ENCODE measurements around the gene ZNF638.
A peak's percentile ranks its signal among the peaks of the same experiment; 100 is the strongest.
"Not testable (repeated sequence)": the region's sequence is repeated elsewhere in the genome, so short reads cannot be mapped to it uniquely, and the experiment has no call there.

ZNF638 gene, protein sequence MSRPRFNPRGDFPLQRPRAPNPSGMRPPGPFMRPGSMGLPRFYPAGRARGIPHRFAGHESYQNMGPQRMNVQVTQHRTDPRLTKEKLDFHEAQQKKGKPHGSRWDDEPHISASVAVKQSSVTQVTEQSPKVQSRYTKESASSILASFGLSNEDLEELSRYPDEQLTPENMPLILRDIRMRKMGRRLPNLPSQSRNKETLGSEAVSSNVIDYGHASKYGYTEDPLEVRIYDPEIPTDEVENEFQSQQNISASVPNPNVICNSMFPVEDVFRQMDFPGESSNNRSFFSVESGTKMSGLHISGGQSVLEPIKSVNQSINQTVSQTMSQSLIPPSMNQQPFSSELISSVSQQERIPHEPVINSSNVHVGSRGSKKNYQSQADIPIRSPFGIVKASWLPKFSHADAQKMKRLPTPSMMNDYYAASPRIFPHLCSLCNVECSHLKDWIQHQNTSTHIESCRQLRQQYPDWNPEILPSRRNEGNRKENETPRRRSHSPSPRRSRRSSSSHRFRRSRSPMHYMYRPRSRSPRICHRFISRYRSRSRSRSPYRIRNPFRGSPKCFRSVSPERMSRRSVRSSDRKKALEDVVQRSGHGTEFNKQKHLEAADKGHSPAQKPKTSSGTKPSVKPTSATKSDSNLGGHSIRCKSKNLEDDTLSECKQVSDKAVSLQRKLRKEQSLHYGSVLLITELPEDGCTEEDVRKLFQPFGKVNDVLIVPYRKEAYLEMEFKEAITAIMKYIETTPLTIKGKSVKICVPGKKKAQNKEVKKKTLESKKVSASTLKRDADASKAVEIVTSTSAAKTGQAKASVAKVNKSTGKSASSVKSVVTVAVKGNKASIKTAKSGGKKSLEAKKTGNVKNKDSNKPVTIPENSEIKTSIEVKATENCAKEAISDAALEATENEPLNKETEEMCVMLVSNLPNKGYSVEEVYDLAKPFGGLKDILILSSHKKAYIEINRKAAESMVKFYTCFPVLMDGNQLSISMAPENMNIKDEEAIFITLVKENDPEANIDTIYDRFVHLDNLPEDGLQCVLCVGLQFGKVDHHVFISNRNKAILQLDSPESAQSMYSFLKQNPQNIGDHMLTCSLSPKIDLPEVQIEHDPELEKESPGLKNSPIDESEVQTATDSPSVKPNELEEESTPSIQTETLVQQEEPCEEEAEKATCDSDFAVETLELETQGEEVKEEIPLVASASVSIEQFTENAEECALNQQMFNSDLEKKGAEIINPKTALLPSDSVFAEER (N-terminal part only)

DNA sequence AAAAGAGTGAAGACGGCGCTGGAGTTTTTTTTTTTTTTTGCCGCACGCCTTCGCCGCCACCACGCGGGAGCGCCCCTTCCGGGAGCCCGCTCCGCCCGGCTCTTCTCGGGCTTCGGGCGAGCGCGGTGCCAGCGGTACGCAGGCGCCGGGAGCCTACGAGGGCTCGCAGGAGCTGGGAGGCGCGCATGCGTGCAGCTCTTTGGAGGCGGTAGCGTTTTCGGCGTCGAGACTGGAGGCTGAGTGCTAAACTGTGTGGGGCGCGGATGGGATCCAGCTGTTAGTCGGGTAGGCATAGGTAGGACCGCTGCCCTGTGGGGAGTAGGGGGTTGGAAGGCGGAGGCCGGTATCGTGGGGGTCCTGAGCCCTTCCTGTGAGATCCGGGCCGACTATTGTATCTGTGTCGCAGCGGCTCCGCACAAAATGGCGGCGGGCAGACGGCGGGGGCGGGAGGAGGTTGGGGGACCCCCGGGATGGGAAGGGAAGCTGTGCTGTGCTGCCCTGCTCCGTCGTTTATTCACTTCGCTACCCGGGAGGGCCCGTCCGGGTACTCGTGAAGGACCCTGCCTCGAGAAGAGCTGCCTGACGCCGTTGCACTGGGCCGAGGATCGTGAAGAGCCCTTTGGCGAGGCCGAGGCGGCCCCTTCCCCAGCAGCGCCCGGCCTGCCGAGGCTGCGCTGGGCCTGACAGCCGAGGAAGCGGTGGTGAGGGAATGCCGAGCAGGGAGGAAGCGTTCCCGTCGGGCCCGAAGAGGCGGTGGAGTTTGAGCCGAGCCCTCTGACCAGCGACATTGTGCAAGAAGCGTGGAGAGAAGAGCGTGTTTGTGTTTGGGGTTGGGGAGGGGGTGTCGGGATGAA, at the start of gene ZNF638:
ZNF638 (plus strand) TSS at position 202 of the 854 bp plus-strand sequence. CDS start 17,173 bp downstream, outside the sequence.
- peak; percentile 87 for DNase-seq

DNA sequence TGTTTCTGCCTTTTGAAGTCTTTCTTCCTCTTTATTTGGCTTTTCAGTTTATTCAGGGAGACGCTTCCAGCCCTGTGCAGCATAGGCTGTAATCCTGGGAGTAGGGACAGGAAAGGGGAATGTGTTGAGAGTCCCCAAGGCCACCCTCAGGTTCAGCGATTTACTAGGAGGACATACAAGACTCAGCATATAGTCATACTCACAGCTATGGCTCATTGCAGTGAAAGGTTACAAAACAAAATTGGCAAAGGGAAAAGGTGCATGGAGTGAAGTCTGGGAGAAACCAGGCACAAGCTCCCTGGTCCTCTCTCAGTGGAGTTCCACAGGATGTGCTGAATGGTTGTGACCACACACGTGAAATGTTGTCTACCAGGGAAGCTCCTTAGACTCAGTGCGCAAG, 49.6 kb upstream of the ZNF638 start:
- no peak for DNase-seq

DNA sequence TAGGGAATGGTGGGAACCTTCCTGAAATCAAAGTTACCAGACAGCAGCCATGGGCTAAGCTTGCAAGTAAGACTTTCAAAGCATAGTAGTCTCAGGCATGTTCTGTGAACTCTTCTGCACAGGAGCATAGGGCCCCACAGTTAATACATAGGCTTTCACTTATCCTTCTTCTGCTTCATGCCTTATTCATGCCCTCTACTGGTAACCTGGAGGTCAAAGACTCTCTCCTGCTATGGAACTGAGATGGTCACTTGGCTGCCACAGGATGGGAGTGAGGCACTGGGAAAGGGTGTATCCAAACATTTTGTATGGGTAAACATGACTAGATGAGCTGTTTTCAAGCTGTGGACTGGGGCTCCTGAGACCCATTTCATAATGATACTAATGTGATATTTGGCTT, 49.1 kb upstream of the ZNF638 start:
- no peak for DNase-seq

DNA sequence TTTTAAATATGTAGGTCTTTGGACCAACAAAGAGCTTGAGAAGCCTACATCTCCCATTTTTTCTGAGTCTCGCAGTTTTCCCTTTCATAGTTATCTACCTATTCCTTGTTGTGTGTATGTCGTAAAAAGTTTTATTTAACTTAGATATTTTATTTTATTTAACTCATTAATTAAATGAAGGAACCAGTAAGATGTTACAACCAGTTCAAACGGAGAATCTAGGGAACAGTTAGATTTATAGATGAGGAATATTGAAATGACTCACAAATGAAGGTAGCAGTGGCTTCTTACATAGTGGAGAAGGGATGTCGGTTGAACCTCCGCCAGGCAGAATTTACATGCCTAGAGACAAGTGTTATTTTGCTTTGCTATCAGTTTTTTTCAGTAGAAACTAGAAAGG, 48.5 kb upstream of the ZNF638 start:
- no peak for DNase-seq

DNA sequence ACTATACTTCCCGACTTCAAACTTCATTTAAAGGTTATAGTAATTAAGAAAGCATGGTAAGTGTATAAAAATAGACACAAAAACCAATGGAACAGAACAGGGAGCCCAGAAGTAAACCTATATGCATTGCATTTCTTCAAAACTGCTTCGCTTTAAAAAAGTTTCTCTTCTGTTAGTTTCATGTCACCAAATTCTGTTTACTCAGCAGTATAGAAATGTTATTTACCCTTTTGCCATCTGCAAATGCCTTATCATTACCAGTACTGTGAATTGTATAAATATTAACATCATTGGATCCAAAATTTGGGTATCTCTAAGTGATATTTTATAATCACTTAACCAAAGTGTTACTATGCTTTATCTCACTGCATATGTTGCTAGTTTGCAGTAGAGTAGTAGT, 45.9 kb upstream of the ZNF638 start:
- DNase-seq, result no peak

DNA sequence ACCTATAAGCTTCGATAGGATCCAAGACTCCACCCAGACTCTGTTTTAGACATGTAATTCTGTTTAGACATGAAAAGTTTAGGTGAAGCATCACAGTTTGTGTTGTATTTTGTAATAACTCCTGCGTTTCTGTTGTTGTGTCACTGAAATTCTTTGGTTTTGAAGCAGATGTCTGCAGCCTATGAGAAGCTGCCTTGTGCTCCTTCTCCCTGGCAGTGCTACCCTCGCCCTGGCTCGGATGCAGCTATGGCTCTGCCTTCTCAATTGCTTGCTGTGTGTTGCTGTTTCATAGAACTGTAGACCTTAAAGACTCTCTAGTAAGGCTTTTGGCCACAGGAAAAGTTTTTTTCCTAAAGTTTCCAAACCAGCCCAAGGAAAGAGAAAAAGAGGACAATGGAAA, 40.2 kb upstream of the ZNF638 start:
- no peak for DNase-seq

DNA sequence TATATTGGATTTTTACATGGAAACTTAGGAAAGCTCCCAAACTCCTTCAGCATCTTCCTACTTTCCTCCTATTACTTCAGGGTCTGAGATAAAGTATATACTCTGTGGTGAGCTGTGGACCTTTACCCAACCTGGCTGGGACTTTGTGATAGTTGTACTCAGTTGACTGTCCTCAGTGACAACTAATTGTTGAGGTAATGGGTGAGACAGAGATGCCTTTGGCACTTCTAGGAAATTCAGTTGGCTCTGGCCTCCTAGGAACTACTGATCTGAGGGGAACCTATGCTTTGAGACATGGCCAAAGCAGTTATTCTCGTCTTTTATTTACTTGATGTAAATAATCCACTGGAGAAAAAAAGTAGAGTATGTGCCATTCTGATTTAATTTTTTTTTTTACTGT, 39.4 kb upstream of the ZNF638 start:
- no peak for DNase-seq

DNA sequence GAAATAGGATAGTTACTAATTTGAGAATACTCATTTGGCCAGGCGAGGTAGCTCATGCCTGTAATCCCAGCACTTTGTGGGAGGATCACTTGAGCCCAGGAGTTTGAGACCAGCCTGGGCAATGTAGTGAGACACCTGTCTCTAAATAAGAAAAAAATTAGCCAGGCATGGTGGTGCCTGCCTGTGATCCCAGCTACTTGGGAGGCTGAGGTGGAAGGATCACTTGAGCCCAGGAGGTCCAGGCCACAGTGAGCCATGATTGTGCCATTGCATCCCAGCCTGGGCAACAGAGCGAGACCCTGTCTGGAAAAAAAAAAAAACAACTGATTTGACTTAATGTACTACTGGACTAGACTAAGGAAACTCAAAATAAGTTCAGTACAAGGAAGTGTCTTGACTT, 32.7 kb upstream of the ZNF638 start:
- DNase-seq, result no peak

DNA sequence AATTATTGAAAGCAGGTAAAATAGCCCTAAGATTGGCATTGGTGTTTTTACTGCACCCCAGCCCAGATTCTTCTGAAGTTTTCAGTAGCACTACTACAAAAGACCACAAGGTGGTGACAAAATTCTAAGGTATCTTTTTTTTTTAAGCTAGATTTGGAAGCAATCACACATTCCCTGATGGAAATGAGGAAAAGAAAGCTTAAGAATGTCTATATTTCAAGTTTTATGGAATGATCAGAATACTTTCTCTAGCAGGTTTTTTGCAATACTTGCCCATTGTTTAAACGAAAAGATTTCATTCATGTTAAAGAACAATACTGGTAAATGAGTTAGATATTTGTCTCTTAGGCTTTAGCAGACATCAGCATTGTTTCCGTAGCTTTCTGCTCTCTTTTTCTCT, 32.1 kb upstream of the ZNF638 start:
- DNase-seq, result no peak

DNA sequence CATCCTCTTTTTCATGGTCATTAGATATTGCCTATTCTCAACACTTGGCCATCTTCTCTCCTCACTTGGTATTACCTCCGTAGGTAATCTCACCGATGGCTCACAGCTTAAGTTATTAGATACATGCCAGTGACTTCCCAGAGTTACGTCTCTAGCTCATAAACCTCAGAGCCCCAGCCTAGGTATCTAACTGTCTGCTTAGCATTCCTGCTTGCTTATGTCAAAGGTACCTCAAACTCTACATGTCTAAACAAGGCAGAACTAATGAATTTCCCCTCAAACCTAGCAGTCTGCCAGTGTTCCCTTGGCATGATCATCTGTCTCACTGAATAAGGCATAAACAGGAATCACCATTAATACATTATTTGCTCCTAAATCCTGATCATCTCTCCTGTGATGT, 27.7 kb upstream of the ZNF638 start:
- no peak for DNase-seq

DNA sequence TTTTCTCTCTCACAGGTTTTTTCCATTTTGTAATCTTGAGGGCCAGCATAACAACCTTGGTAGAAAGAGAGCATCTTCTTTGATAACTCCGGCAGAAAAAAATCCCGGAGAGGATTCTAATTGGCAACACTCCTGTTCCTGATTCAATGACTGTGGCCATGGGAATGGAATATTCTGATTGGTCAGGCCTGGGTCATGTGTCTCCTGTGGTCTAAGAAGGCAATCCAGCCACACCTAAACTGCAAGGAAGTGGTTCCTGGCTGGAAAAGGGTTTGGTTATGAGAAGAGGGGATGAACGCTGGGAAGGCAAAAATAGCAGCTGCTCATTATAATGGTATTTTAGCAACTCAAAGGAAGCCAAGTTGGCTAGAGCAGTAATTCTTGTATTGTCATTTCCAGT, 24.8 kb upstream of the ZNF638 start:
- no peak for DNase-seq

DNA sequence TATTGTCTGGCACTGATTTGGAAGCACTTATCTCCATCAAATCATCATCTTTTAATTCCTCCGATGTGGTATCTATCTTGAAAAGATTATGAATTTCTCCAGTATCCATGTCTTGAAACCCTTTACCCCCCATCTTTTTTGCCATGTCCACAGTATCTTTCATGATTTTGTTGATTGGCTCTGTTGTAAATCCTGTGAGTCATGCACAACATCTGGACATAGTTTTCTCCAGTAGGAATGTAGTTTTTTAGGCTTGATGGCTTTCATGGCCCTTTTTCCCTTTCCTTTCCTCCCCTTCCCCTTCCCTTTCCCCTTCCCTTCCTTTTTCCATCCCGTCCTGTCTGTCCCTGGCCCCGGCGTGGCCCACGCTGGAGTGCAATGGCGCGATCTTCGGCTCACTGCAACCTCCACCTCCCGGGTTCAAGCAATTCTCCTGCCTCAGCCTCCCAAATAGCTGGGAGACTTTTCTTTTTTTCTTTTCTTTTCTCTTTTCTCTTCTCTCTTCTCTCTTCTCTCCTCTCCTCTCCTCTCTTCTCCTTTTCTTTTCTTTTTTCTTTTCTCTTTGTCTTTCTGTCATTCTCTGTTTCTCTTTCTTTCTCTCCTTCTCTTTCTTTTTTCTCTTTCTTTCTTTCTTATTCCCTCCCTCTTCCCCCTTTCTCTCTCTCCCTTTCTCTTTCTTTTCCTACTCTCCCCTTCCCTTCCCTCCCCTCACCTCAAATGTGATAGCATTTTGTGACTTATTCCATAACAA, 18.4 kb upstream of the ZNF638 start:
- DNase-seq, result no peak

DNA sequence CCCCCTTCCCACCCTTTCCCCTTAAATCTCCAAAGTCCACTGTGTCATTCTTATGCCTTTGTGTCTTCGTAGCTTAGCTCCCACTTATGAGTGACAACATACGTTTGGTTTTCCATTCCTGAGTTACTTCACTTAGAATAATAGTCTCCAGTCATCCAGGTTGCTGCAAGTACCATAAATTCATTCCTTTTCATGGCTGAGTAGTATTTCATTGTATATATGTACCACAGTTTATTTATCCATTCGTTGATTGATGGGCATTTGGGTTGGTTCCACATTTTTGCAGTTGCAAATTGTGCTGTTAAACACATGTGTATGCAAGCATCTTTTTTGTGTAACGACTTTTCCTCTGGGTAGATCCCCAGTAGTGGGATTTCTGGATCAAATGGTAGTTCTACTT, 14.5 kb upstream of the ZNF638 start:
- no peak for DNase-seq

DNA sequence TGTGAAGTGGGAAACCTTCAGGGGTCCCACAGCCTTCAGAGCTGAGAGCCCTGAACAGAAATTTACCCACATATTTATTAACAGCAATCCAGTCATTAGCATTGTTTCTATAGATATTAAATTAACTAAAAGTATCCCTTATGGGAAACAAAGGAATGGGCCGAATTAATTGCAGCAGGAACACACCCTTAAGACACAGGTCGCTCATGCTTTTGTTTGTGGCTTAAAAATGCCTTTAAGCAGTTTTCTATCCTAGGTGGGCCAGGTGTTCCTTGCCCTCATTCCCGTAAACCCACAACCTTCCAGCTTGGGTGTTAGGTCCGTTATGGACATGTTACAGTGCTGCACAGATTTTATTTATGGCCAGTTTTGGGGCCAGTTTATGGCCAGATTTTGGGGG, 13.7 kb upstream of the ZNF638 start:
- DNase-seq, result not testable (repeated sequence)

DNA sequence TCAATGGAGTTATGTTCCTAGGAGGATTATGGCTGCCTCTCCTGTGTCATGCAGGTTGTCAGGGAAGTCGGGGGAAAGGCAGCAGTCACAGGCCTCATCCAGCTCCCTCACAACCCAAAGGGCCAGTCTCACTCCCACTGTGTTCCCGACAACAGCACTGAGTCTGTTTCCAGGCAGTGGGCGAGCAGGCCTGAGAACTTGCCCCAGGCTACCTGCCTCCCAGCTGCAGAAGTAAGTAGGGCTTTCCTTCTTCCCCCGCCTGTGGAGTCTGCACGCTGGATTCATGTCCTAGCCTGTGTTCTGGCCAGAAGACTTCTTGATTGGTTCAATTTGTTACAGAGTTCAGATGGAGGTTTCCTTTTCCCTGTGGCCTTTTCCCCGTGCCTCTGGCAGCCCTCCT, 8.2 kb upstream of the ZNF638 start:
- DNase-seq, result no peak

DNA sequence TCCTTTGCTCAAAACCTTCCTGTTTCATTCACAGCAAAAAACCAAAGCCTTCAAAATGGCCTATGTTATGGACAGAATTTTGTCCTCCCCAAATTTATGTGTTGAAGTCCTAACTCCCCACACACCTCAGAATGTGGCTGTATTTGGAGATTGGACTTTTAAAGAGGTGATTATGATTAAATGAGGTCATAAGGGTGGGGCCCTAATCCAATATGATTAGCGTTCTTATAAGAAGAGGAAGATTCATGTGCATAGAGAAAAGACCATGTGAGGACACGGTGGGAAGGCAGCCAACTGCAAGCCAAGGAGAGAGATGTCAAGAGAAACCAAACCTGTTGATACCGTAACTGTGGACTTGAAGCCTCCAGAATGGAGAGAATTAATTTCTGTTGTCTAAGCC, 4.6 kb upstream of the ZNF638 start:
- no peak for DNase-seq

DNA sequence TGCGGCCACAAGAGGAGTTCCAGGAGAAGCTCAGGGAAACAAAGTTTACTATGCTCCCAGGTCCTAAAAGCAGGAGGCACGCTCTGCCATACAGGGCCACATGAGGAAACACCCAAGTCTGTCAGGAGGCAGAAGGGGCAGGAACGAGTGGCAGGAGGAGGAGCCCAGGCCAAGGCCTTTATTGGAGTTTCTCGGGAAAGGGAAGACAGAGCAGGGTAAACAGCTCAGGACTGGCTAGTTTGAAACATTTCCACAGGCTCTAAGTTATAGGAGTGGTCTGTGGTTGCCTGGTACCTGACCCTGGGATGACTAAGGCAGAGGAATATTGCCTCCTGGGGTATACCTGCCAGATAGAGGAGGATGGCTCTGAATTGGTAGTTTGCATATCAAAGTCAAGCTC, 3.7 kb upstream of the ZNF638 start:
- no peak for DNase-seq

DNA sequence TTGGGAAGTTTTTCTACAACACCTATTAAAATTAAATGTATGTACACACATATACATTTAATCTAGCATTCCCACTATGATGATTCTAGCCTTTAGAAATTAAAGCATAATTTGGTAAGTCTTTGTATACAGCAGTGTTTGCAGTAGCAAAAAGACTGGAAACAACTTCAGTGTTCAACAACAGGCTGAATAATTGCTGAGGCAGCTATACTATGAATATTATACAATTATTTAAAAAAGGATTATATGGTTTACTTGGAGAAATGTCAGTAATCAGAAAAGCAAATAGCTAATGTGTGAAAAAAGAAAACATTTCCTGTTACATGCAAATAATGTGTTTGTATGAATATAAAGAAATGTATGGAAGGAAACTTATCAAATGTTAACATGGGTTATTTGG, 1.4 kb upstream of the ZNF638 start:
- no peak for DNase-seq

DNA sequence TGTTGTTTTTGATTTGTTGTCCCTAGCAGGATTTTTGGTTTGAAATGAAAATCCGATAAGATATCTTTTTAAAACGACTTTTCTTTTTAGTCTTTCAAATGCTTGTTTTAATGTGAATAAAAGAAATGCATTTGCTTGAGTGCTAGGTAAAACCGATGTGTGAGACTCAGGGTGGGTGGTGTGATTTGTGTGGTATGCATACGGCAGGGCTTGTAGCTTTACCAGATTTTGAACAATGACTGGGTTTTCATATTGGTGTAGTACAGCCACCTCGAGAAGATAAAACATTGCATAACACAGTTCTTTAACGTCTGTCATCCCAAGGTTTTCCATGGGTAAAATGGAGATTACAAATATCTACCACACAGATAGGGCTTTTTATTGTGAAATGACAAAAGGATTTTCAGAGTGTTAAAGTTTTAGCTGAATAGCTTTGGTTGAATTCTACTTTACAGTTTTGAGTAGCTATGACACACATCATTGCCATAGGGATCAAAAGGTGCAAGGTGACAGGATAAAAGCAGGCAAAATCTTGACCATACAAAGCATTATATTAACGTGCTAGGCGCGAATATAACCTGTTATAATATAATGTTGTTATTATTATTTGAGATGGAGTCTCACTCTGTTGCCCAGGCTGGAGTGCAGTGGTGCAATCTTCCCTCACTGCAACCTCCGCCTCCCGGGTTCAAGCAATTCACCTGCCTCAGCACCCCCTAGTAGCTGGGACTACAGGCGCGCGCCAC, 824 bp upstream of the ZNF638 start:
- DNase-seq, result no peak

DNA sequence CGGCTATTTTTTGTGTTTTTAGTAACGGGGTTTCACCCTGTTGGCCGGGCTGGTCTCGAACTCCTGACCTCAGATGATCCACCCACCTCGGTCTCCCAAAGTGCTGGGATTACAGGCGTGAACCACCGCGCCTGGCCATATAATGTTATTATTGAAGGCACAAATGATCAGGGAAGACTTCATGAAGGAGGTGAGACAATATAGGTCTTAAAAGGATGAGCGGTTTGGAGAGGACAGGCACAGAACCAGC, 326 bp upstream of the ZNF638 start:
- not testable (repeated sequence) for DNase-seq

DNA sequence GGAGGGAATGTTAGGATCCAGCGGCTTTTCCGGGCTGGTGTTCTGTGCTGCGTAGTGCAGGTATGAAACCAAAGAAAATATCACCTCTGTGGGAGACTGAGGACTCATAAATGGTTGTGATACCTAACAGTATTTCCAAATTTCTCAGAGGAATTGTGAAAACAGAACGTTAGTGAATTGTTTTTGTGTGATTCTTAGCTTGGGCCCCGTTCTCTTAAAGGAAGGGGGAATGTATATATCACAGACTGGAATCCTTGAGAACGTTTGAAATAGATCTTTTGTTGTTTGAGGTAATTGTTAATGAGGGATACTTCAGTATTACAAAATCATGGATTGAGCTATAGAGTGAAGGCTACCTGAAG, 834 bp downstream of the ZNF638 start:
- no peak for DNase-seq
